Esophagus muscularis mucosa (tissue), 4 donors: ENCODE measurements around the gene CHRNG. TPM values are rescaled to one million over a fixed set of nuclear protein-coding genes. Genes with fewer than 3 reads are reported as not detected.
"Not testable (repeated sequence)": the region's sequence is repeated elsewhere in the genome, so short reads cannot be mapped to it uniquely, and the experiment has no call there.

Experiments
- DNase-seq: peaks from one replicate; pipeline ENCODE4 v3.0.0-alpha.2; 2017; ENCODE audit errors: extremely low spot score
- H3K27ac ChIP-seq, 4 donors: fragments of 200-600 bp; sonication (generic); replicated peaks in 1 of 4; 1 replicate in 3 of 4; 2 replicates in 1 of 4; pipeline ENCODE4 v1.5.1; 2016 to 2019; ENCODE audit warnings: mild to moderate bottlenecking in 1 of 4
- H3K27me3 ChIP-seq, 4 donors: fragments of 200-600 bp; sonication (generic); one replicate each; pipeline versions ENCODE4 v1.5.1 to v1.6.0; 2016 to 2019
- H3K36me3 ChIP-seq, 4 donors: fragments of 200-600 bp; sonication (generic); one replicate each; pipeline ENCODE4 v1.5.1; 2016 to 2019
- H3K4me1 ChIP-seq, 4 donors: fragments of 200-600 bp; sonication (generic); one replicate each; pipeline ENCODE4 v1.5.1; 2016 to 2019
- H3K4me3 ChIP-seq, 4 donors: fragments of 200-600 bp; sonication (generic); 1 replicate in 2 of 4; 2 replicates in 2 of 4; pipeline ENCODE4 v1.5.1; 2016 to 2019; ENCODE audit warnings: mild to moderate bottlenecking in 4 of 4, moderate library complexity in 1 of 4
- H3K9me3 ChIP-seq, 4 donors: fragments of 200-600 bp; sonication (generic); 1 replicate in 3 of 4; 2 replicates in 1 of 4; pipeline ENCODE4 v1.5.1; 2016 to 2019
- CTCF ChIP-seq, 3 experiments: fragments of 200-600 bp in 2 of 3; fragments of 450-650 bp in 1 of 3; sonication (generic) in 2 of 3; IDR thresholded peaks; one replicate each; pipeline ENCODE4 v1.5.1; 2017 to 2019; ENCODE audit warnings: antibody characterized with exemption in 3 of 3, mild to moderate bottlenecking in 2 of 3, moderate library complexity in 1 of 3
- EP300 ChIP-seq: sonication (generic); formaldehyde crosslinking; IDR thresholded peaks from one replicate; pipeline ENCODE4 v1.6.1; 2017; ENCODE audit warnings: antibody characterized with exemption
- POLR2A ChIP-seq: fragments of 450-650 bp; IDR thresholded peaks from one replicate; pipeline ENCODE4 v1.6.1; 2017; ENCODE audit warnings: antibody characterized with exemption, moderate library complexity, mild to moderate bottlenecking, low read depth
- POLR2AphosphoS5 ChIP-seq, 2 donors: sonication (generic); formaldehyde crosslinking; IDR thresholded peaks; one replicate each; pipeline ENCODE4 v1.6.1; 2017; ENCODE audit warnings: antibody characterized with exemption in 2 of 2
- WGBS: methylation state at CpG from one replicate; pipeline ENCODE4 v1.1.5; 2018; 5-methylcytosine and 5-hydroxymethylcytosine counted together
- intact Hi-C: fragments of 100-400 bp; cut with DNase I; formaldehyde crosslinking; loops from one replicate; pipeline ENCODE4 v1.15.1; 2023
- total RNA-seq, 4 donors: library from RNA; depleted of rRNA; stranded (reverse); fragments of >200 nt; gene quantifications; one replicate each; pipeline versions ENCODE4 v1.1.0 to v1.2.1, GENCODE V29; 2016

Gene CHRNG
- total RNA-seq, 4 donors from 2014 or later: not detected

DNA sequence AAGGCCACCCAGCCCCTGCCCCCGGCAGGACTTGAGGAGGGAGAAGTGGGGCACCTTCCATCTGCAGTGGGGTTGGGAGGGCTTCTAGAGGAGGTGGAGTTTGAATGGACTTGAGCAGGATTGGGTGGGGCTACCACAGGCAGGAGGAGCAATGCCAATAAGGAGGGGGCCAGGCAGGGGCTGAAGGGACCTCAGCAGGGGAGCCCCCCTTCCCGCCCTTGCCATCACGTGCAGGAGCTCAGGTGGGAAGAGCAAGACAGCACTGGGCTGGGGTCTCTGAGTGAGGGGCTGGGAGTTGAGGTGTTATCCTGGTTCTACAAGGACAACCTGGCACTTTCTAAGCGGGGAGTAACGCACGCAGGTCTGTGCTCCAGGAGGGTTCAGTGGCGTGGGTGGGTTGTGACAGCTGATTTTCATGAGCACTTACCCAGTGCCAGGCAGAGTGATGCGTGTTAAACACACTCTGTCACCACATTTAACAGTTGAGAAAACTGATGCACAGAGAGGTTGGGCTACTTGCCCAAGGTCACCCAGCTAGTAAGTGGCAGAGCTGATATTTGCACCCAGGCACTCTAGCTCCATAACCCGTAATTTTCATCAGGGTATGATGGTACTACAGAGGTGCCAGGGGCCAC lies 8.7 kb upstream of the CHRNG start:
- no peak for DNase-seq
- Histone ChIP-seq H3K27ac (no peak overlapping the region), H3K4me1 (peaks cover 1 to 3% (median 2%) of the 10 kb centered on the region in 4 donors), H3K36me3 (no peaks in the 10 kb centered on the region), H3K9me3 (no peaks in the 10 kb centered on the region), H3K4me3 (no peak overlapping the region), H3K27me3 (peaks cover 0 to 44% (median 1%) of the 10 kb centered on the region in 4 donors)
- intact Hi-C loops: no loop called here
- TF ChIP-seq EP300: no peak
- TF ChIP-seq POLR2A: no peak
- TF ChIP-seq CTCF (IDR thresholded peaks at IDR 0.05): no peak
- TF ChIP-seq POLR2AphosphoS5 (IDR thresholded peaks at IDR 0.05): no peak
- WGBS: 87% methylated on average over 4 of the region's 9 CpGs

- H3K4me3 ChIP-seq: no peak overlapping the region
- H3K27ac ChIP-seq: no peak overlapping the region
- no peaks in the 10 kb centered on the region for H3K36me3 ChIP-seq
- 64% methylated on average over 9 of the region's 9 CpGs for WGBS
- H3K4me1 ChIP-seq: no peaks in the 10 kb centered on the region
- DNase-seq: no peak
- TF ChIP-seq EP300: no peak
- no peak for TF ChIP-seq POLR2A
- no peak for TF ChIP-seq CTCF (IDR thresholded peaks at IDR 0.05)
- TF ChIP-seq POLR2AphosphoS5 (IDR thresholded peaks at IDR 0.05): no peak
- intact Hi-C loops: no loop called here
- H3K27me3 ChIP-seq: peaks cover 0 to 46% (median 3%) of the 10 kb centered on the region in 4 donors
- peaks cover 0 to 8% (median 7%) of the 10 kb centered on the region in 4 donors for H3K9me3 ChIP-seq
Measured at GRCh38 chr2:232532419-232532818, 7.1 kb upstream of the CHRNG start.

DNA sequence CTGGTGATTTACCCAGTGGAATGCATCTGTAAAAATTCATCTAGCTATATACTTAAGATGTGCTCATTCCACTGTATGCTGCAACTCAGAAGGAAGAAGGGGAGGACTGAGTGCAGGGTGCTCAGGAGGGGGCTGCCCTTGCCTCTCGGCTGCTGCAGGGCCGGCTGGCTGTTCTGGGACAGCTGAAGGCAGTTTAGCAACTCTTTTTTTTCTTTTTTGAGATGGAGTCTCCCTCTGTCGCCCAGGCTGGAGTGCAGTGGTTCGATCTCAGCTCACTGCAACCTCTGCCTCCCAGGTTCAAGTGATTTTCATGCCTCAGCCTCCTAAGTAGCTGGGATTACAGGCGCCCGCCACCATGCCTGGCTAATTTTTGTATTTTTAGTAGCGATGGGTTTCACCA lies 6.7 kb upstream of the CHRNG start:
- DNase-seq, H3K9me3 ChIP-seq, H3K27ac ChIP-seq, H3K36me3 ChIP-seq, H3K4me1 ChIP-seq, intact Hi-C loops, H3K4me3 ChIP-seq: not testable (repeated sequence)
- 86% methylated on average over 5 of the region's 7 CpGs for WGBS
- H3K27me3 ChIP-seq: peaks cover 0 to 50% (median 3%) of the 10 kb centered on the region in 4 donors

GRCh38 chr2:232533944-232534710 lies 5.4 kb upstream of the CHRNG start:
- no peak for DNase-seq
- no peaks in the 10 kb centered on the region for H3K36me3 ChIP-seq
- WGBS: 71% methylated on average over 1 of the region's 13 CpGs
- TF ChIP-seq POLR2A: no peak
- no peak for TF ChIP-seq POLR2AphosphoS5 (IDR thresholded peaks at IDR 0.05)
- no peak for TF ChIP-seq EP300
- no peak for TF ChIP-seq CTCF (IDR thresholded peaks at IDR 0.05)
- no peak overlapping the region for H3K27ac ChIP-seq
- no peak overlapping the region for H3K4me3 ChIP-seq
- no peaks in the 10 kb centered on the region for H3K4me1 ChIP-seq
- H3K27me3 ChIP-seq: peaks cover 0 to 63% (median 3%) of the 10 kb centered on the region in 4 donors
- H3K9me3 ChIP-seq: peaks cover 0 to 8% (median 7%) of the 10 kb centered on the region in 4 donors
- intact Hi-C loops: no loop called here

GRCh38 chr2:232534940-232535651 lies 4.4 kb upstream of the CHRNG start:
- intact Hi-C loops: no loop called here
- Histone ChIP-seq H3K27me3 (peaks cover 0 to 73% (median 8%) of the 10 kb centered on the region in 4 donors), H3K4me1 (no peaks in the 10 kb centered on the region), H3K36me3 (no peaks in the 10 kb centered on the region), H3K4me3 (no peak overlapping the region), H3K9me3 (peaks cover 0 to 8% (median 7%) of the 10 kb centered on the region in 4 donors), H3K27ac (no peak overlapping the region)
- 86% methylated on average over 8 of the region's 14 CpGs for WGBS
- TF ChIP-seq CTCF (IDR thresholded peaks at IDR 0.05): no peak
- no peak for TF ChIP-seq POLR2A
- TF ChIP-seq POLR2AphosphoS5 (IDR thresholded peaks at IDR 0.05): no peak
- no peak for TF ChIP-seq EP300
- no peak for DNase-seq
